Neural cell (in vitro differentiated cells): ENCODE data around the gene CEBPZOS. TPM values are rescaled to one million over a fixed set of nuclear protein-coding genes. Genes with fewer than 3 reads are reported as not detected.

Source experiments
- H2AFZ ChIP-seq: fragments of 200-600, 300-800 bp; sonication (generic), shearing (Covaris generic); 2 replicates; pipeline ENCODE4 v1.6.0; 2014; ENCODE audit warnings: low read depth, mild to moderate bottlenecking, antibody characterized with exemption, low read length, moderate library complexity
- H3F3A ChIP-seq: fragments of 200-600 bp; shearing (Covaris generic); 2 replicates; pipeline ENCODE4 v1.6.1; 2016; ENCODE audit warnings: mild to moderate bottlenecking, moderate library complexity, mixed read lengths, antibody characterized with exemption, low read length; ENCODE audit not compliant: insufficient read depth, poor library complexity, severe bottlenecking
- H3K27ac ChIP-seq: fragments of 200-600, 300-800 bp; sonication (generic), shearing (Covaris generic); 2 replicates; pipeline ENCODE4 v1.5.1; 2014; ENCODE audit warnings: mild to moderate bottlenecking, low read length, moderate library complexity
- H3K27me3 ChIP-seq: fragments of 300-800, 200-600 bp; sonication (generic), shearing (Covaris generic); 2 replicates; pipeline ENCODE4 v1.6.0; 2014; ENCODE audit warnings: mild to moderate bottlenecking, low read depth, low read length, moderate library complexity; ENCODE audit not compliant: insufficient read depth
- H3K36me3 ChIP-seq: fragments of 300-800, 200-600 bp; sonication (generic), shearing (Covaris generic); 2 replicates; pipeline ENCODE4 v1.5.1; 2014; ENCODE audit warnings: mild to moderate bottlenecking, antibody characterized with exemption, low read length, moderate library complexity; ENCODE audit not compliant: insufficient read depth
- H3K4me2 ChIP-seq: fragments of 300-800, 200-600 bp; sonication (generic), shearing (Covaris generic); 2 replicates; pipeline ENCODE4 v1.6.0; 2014; ENCODE audit warnings: mild to moderate bottlenecking, low read length
- H3K4me3 ChIP-seq: fragments of 300-800, 200-600 bp; sonication (generic), shearing (Covaris generic); 2 replicates; pipeline ENCODE4 v1.5.1; 2014; ENCODE audit warnings: mild to moderate bottlenecking, low read length, moderate library complexity
- H3K79me2 ChIP-seq: fragments of 200-600 bp; shearing (Covaris generic); replicated peaks from 2 replicates; pipeline ENCODE4 v1.6.0; 2014; ENCODE audit warnings: mild to moderate bottlenecking, low read length, moderate library complexity; ENCODE audit not compliant: insufficient read depth
- H3K9ac ChIP-seq: fragments of 300-800, 200-600 bp; sonication (generic), shearing (Covaris generic); 2 replicates; pipeline ENCODE4 v1.6.1; 2016; ENCODE audit warnings: mild to moderate bottlenecking, low read length, mixed read lengths
- H3K9me2 ChIP-seq: fragments of 200-600 bp; shearing (Covaris generic); 2 replicates; pipeline ENCODE4 v1.6.1; 2016; ENCODE audit warnings: mild to moderate bottlenecking, low read length, mixed read lengths; ENCODE audit not compliant: insufficient read depth
- H3K9me3 ChIP-seq: fragments of 200-600, 300-800 bp; sonication (generic), shearing (Covaris generic); 2 replicates; pipeline ENCODE4 v1.6.1; 2016; ENCODE audit warnings: mild to moderate bottlenecking, mixed run types, low read length, moderate library complexity, mixed read lengths
- H4K20me1 ChIP-seq: fragments of 200-600 bp; shearing (Covaris generic); 2 replicates; pipeline ENCODE4 v1.6.1; 2016; ENCODE audit warnings: mild to moderate bottlenecking, mixed run types; ENCODE audit not compliant: insufficient read depth
- CTCF ChIP-seq: fragments of 450-650 bp; IDR thresholded peaks from 2 replicates; pipeline ENCODE4 v1.5.1; 2014; ENCODE audit warnings: antibody characterized with exemption, mild to moderate bottlenecking, moderate library complexity; ENCODE audit not compliant: poor library complexity, severe bottlenecking
- EP300 ChIP-seq: fragments of 450-650 bp; conservative IDR thresholded peaks from 2 replicates; pipeline ENCODE4 v1.6.1; 2014; ENCODE audit warnings: antibody characterized with exemption, mild to moderate bottlenecking, moderate library complexity; ENCODE audit not compliant: poor library complexity, severe bottlenecking
- EZH2 ChIP-seq: fragments of 200-600, 300-800 bp; shearing (Covaris generic), sonication (generic); IDR thresholded peaks from 2 replicates; pipeline ENCODE4 v1.6.1; 2014; ENCODE audit warnings: antibody characterized with exemption, low read length, borderline replicate concordance, mild to moderate bottlenecking; ENCODE audit not compliant: insufficient read depth, poor library complexity, severe bottlenecking
- MXI1 ChIP-seq: fragments of 450-650 bp; conservative IDR thresholded peaks from 2 replicates; pipeline ENCODE4 v1.6.1; 2014; ENCODE audit warnings: antibody characterized with exemption, mild to moderate bottlenecking; ENCODE audit not compliant: poor library complexity, severe bottlenecking
- POLR2AphosphoS5 ChIP-seq: IDR thresholded peaks from 2 replicates; pipeline ENCODE4 v1.6.1; 2012
- RAD21 ChIP-seq: fragments of 450-650 bp; conservative IDR thresholded peaks from 2 replicates; pipeline ENCODE4 v1.6.1; 2014; ENCODE audit warnings: antibody characterized with exemption, mild to moderate bottlenecking, moderate library complexity
- REST ChIP-seq: IDR thresholded peaks from 2 replicates; pipeline ENCODE4 v1.6.1; 2012; ENCODE audit warnings: borderline replicate concordance
- SMC3 ChIP-seq: fragments of 450-650 bp; conservative IDR thresholded peaks from 2 replicates; pipeline ENCODE4 v1.6.1; 2014; ENCODE audit warnings: antibody characterized with exemption, mild to moderate bottlenecking, moderate library complexity; ENCODE audit not compliant: poor library complexity
- TAF1 ChIP-seq: IDR thresholded peaks from 2 replicates; pipeline ENCODE4 v1.6.1; 2012; ENCODE audit warnings: low read depth
- polyA plus RNA-seq: library from polyadenylated mRNA; depleted of rRNA; stranded (reverse); fragments of >200 nt; gene quantifications from 2 replicates; pipeline ENCODE4 v1.2.3, GENCODE V29; 2014

Gene CEBPZOS
- polyA plus RNA-seq, 1 donor from 2014 or later = 4.9 TPM

GRCh38 chr2:37171624-37171950 lies 24.7 kb upstream of the CEBPZOS start:
- Histone ChIP-seq H3K4me2 (no peak overlapping the region), H4K20me1 (no peaks in the 10 kb centered on the region), H3K9me2 (no peaks in the 10 kb centered on the region), H3K9me3 (no peaks in the 10 kb centered on the region), H3K27ac (no peak overlapping the region), H3K27me3 (no peaks in the 10 kb centered on the region), H2AFZ (no peak overlapping the region), H3F3A (no peaks in the 10 kb centered on the region), H3K36me3 (no peaks in the 10 kb centered on the region), H3K79me2 (no peaks in the 10 kb centered on the region), H3K9ac (no peak overlapping the region), H3K4me3 (no peak overlapping the region)
- no peak for TF ChIP-seq POLR2AphosphoS5
- TF ChIP-seq MXI1 = no peak

- Histone ChIP-seq H3K9ac (no peak overlapping the region), H3K79me2 (no peaks in the 10 kb centered on the region), H3K27ac (no peak overlapping the region), H3K36me3 (no peaks in the 10 kb centered on the region), H3K9me3 (no peaks in the 10 kb centered on the region), H3K27me3 (no peaks in the 10 kb centered on the region), H3K4me2 (no peak overlapping the region), H4K20me1 (no peaks in the 10 kb centered on the region), H3K9me2 (no peaks in the 10 kb centered on the region), H3F3A (no peaks in the 10 kb centered on the region), H3K4me3 (no peak overlapping the region), H2AFZ (no peak overlapping the region)
- TF ChIP-seq RAD21 (no peak), REST (no peak), TAF1 (no peak), EZH2 (no peak), EP300 (no peak), POLR2AphosphoS5 (no peak), CTCF (no peak), SMC3 (no peak), MXI1 (no peak)
These were observed 22.6 kb upstream of the CEBPZOS start for GRCh38 chr2:37173741-37174140.

GRCh38 chr2:37180006-37180639 lies 16.2 kb upstream of the CEBPZOS start:
- H3F3A ChIP-seq = no peaks in the 10 kb centered on the region
- H2AFZ ChIP-seq = no peak overlapping the region
- H3K27ac ChIP-seq = no peak overlapping the region
- H4K20me1 ChIP-seq = no peaks in the 10 kb centered on the region
- H3K9ac ChIP-seq = no peak overlapping the region
- H3K4me3 ChIP-seq = no peak overlapping the region
- H3K79me2 ChIP-seq = no peaks in the 10 kb centered on the region
- no peaks in the 10 kb centered on the region for H3K27me3 ChIP-seq
- TF ChIP-seq RAD21 (no peak), EZH2 (no peak)
- no peaks in the 10 kb centered on the region for H3K9me3 ChIP-seq
- H3K4me2 ChIP-seq = no peak overlapping the region
- H3K36me3 ChIP-seq = no peaks in the 10 kb centered on the region
- no peaks in the 10 kb centered on the region for H3K9me2 ChIP-seq
